IPS-11a (cell line): ENCODE data around the gene ATL2.
"Not testable (repeated sequence)": the region's sequence is repeated elsewhere in the genome, so short reads cannot be mapped to it uniquely, and the experiment has no call there.

Experiments
- H3K4me3 ChIP-seq: one replicate; pipeline ENCODE4 v1.5.1; 2013; ENCODE audit warnings: low read depth, low read length, control low read depth

The ATL2 gene

GRCh38 chr2:38336621-38337020 is 40.5 kb downstream of the ATL2 start:
- no peak overlapping the region for H3K4me3 ChIP-seq

GRCh38 chr2:38330754-38331153 is 46.3 kb downstream of the ATL2 start:
- no peak overlapping the region for H3K4me3 ChIP-seq

GRCh38 chr2:38327580-38327979 is 49.5 kb downstream of the ATL2 start:
- no peak overlapping the region for H3K4me3 ChIP-seq

GRCh38 chr2:38323623-38324022 is 53.5 kb downstream of the ATL2 start:
- H3K4me3 ChIP-seq, result no peak overlapping the region

- no peak overlapping the region for H3K4me3 ChIP-seq
Observed at GRCh38 chr2:38322224-38322914, 54.7 kb downstream of the ATL2 start.

GRCh38 chr2:38319240-38319639 is 57.8 kb downstream of the ATL2 start:
- not testable (repeated sequence) for H3K4me3 ChIP-seq

GRCh38 chr2:38317725-38318124 is 59.3 kb downstream of the ATL2 start:
- no peak overlapping the region for H3K4me3 ChIP-seq

- no peak overlapping the region for H3K4me3 ChIP-seq
Observed at GRCh38 chr2:38315707-38316333, 61.3 kb downstream of the ATL2 start.

GRCh38 chr2:38308821-38309220 is 68.3 kb downstream of the ATL2 start:
- no peak overlapping the region for H3K4me3 ChIP-seq

GRCh38 chr2:38301969-38302702 is 74.9 kb downstream of the ATL2 start:
- no peak overlapping the region for H3K4me3 ChIP-seq

- no peak overlapping the region for H3K4me3 ChIP-seq
Observed at GRCh38 chr2:38301340-38301968, 75.6 kb downstream of the ATL2 start.

GRCh38 chr2:38298539-38298938 is 78.5 kb downstream of the ATL2 start:
- H3K4me3 ChIP-seq, result no peak overlapping the region

GRCh38 chr2:38296197-38296780 is 80.8 kb downstream of the ATL2 start:
- no peak overlapping the region for H3K4me3 ChIP-seq

- no peak overlapping the region for H3K4me3 ChIP-seq
Observed at GRCh38 chr2:38294597-38294996, 82.5 kb downstream of the ATL2 start.

GRCh38 chr2:38293152-38293865 is 83.8 kb downstream of the ATL2 start:
- no peak overlapping the region for H3K4me3 ChIP-seq

GRCh38 chr2:38290332-38290731 is 86.7 kb downstream of the ATL2 start:
- H3K4me3 ChIP-seq, result no peak overlapping the region

- no peak overlapping the region for H3K4me3 ChIP-seq
Observed at GRCh38 chr2:38284971-38285370, 92.1 kb downstream of the ATL2 start.

- no peak overlapping the region for H3K4me3 ChIP-seq
Observed at GRCh38 chr2:38281095-38281742, 95.9 kb downstream of the ATL2 start.

- no peak overlapping the region for H3K4me3 ChIP-seq
Observed at GRCh38 chr2:38279201-38279600, 97.9 kb downstream of the ATL2 start.

GRCh38 chr2:38278117-38278438 is 99.0 kb downstream of the ATL2 start:
- H3K4me3 ChIP-seq, result not testable (repeated sequence)
